HepG2 (cell line): Measurements from ENCODE around the gene RIMS3. TPM values are rescaled to one million over a fixed set of nuclear protein-coding genes. Genes with fewer than 3 reads are reported as not detected.

Source experiments
- ATAC-seq: fragments of 200-7000 bp; cut with Tn5 transposase; 3 replicates; pipeline ENCODE4 v1.9.1; 2020; ENCODE audit warnings: mild to moderate bottlenecking, moderate library complexity
- BruUV-seq: library from RNA; stranded (reverse); fragments of 400-500 nt; replicated peaks from 2 replicates; lab custom pipeline; 2021; lab: Mats Ljungman, UMichigan
- CTCF ChIA-PET: fragments of 300-600 bp; formaldehyde crosslinking; extraction: SDS; loops from one replicate; lab custom pipeline; 2021; ENCODE audit warnings: low total read pairs, inconsistent platforms, low intra/inter-chr PET ratio; lab: Yijun Ruan, JAX
- POLR2A ChIA-PET: fragments of 350-600 bp; sonication (Branson Sonifier 250); formaldehyde crosslinking; loops from one replicate; lab custom pipeline; 2020; ENCODE audit warnings: antibody characterized with exemption, inconsistent platforms; lab: Yijun Ruan, JAX
- DNase-seq: peaks from one replicate; pipeline ENCODE4 v3.0.0-alpha.2; 2015; ENCODE audit warnings: low spot score
- FAIRE-seq: peaks from 3 replicates; lab custom pipeline; 2011; peaks lifted over from hg19 to GRCh38; lab: Jason Lieb, UNC
- H2AFZ ChIP-seq: one replicate; pipeline ENCODE4 v1.6.1; 2011; ENCODE audit warnings: low read length, inconsistent platforms
- H3K27ac ChIP-seq: fragments of 300-600 bp; 3 replicates; pipeline ENCODE4 v1.8.0; 2011; ENCODE audit warnings: mixed run types, mild to moderate bottlenecking, mixed read lengths, low read length, inconsistent platforms; ENCODE audit not compliant: insufficient read depth; ENCODE audit errors: extremely low read length
- H3K27me3 ChIP-seq, 2 experiments: fragments of 200-600 bp in 1 of 2; 2 replicates in 1 of 2; 3 replicates in 1 of 2; pipeline versions ENCODE4 v1.6.0 to v1.8.0; 2011; ENCODE audit warnings: low read length in 2 of 2, mild to moderate bottlenecking in 2 of 2, moderate library complexity in 2 of 2, inconsistent platforms in 1 of 2; ENCODE audit not compliant: insufficient read depth in 2 of 2, control insufficient read depth in 1 of 2
- H3K36me3 ChIP-seq, 2 experiments: fragments of 200-600 bp in 1 of 2; replicated peaks in 1 of 2; 2 replicates in 1 of 2; 3 replicates in 1 of 2; pipeline versions ENCODE4 v1.5.1 to v1.8.0; 2011; ENCODE audit warnings: low read length in 2 of 2, inconsistent platforms in 1 of 2; ENCODE audit not compliant: insufficient read depth in 2 of 2, control insufficient read depth in 1 of 2
- H3K4me1 ChIP-seq: 2 replicates; pipeline ENCODE4 v1.5.1; 2012; ENCODE audit warnings: low read length, inconsistent platforms; ENCODE audit not compliant: insufficient read depth
- H3K4me2 ChIP-seq: 2 replicates; pipeline ENCODE4 v1.6.0; 2011; ENCODE audit warnings: low read depth, low read length, inconsistent platforms
- H3K4me3 ChIP-seq, 3 experiments: fragments of 200-600 bp in 1 of 3; sonication (generic), shearing (Covaris generic) in 1 of 3; replicated peaks in 1 of 3; 2 replicates each; pipeline ENCODE4 v1.5.1; 2011 to 2016; ENCODE audit warnings: low read length in 3 of 3, inconsistent platforms in 2 of 3, low read depth in 2 of 3, mild to moderate bottlenecking in 2 of 3, control low read depth in 1 of 3, mixed read lengths in 1 of 3; ENCODE audit not compliant: insufficient read depth in 1 of 3
- H3K79me2 ChIP-seq: one replicate; pipeline ENCODE4 v1.6.1; 2011; ENCODE audit warnings: low read length, inconsistent platforms; ENCODE audit not compliant: insufficient read depth
- H3K9ac ChIP-seq: 2 replicates; pipeline ENCODE4 v1.6.0; 2011; ENCODE audit warnings: mild to moderate bottlenecking, low read depth, low read length, inconsistent platforms; ENCODE audit not compliant: insufficient read depth
- H3K9me3 ChIP-seq: 2 replicates; pipeline ENCODE4 v1.5.1; 2012; ENCODE audit warnings: mild to moderate bottlenecking, low read length
- H4K20me1 ChIP-seq: 2 replicates; pipeline ENCODE4 v1.6.0; 2011; ENCODE audit warnings: inconsistent platforms, mild to moderate bottlenecking, low read length, moderate library complexity; ENCODE audit not compliant: insufficient read depth
- AGO2 ChIP-seq: fragments of 200-400 bp; formaldehyde crosslinking; optimal IDR thresholded peaks from 2 replicates; pipeline ENCODE3; 2017; ENCODE audit warnings: mild to moderate bottlenecking, low read depth, low read length, moderate library complexity
- CREBL2 ChIP-seq: sonication (generic); formaldehyde crosslinking; IDR thresholded peaks from 2 replicates; pipeline ENCODE4 v1.8.1; 2023; ENCODE audit warnings: missing genetic modification reagents, mild to moderate bottlenecking, borderline replicate concordance
- FOXA3 ChIP-seq: IDR thresholded peaks from 2 replicates; pipeline ENCODE4 v1.6.1; 2016; ENCODE audit warnings: missing genetic modification reagents, missing compliant biosample characterization
- MAFF ChIP-seq: IDR thresholded peaks from 2 replicates; pipeline ENCODE4 v1.6.1; 2011; ENCODE audit warnings: low read depth, low read length, improper control_type of control experiment
- MXD4 ChIP-seq: IDR thresholded peaks from 2 replicates; pipeline ENCODE4 v1.6.1; 2016; ENCODE audit warnings: mild to moderate bottlenecking, missing biosample characterization, missing genetic modification reagents
- RBAK ChIP-seq: sonication (generic); formaldehyde crosslinking; IDR thresholded peaks from 2 replicates; pipeline ENCODE4 v1.5.1; 2020; ENCODE audit warnings: mild to moderate bottlenecking, missing genetic modification reagents
- RNF219 ChIP-seq: sonication (generic); formaldehyde crosslinking; IDR thresholded peaks from 2 replicates; pipeline ENCODE4 v1.5.0; 2020; ENCODE audit warnings: mild to moderate bottlenecking, missing genetic modification reagents
- TCF7L2 ChIP-seq: IDR thresholded peaks from 2 replicates; pipeline ENCODE4 v1.6.1; 2011; ENCODE audit warnings: mild to moderate bottlenecking, low read depth, low read length, moderate library complexity
- ZFP36 ChIP-seq: fragments of 150-350 bp; IDR thresholded peaks from 2 replicates; pipeline ENCODE4 v1.6.1; 2018; ENCODE audit warnings: borderline replicate concordance, low read length, low read depth; ENCODE audit not compliant: partially characterized antibody
- ZMYM4 ChIP-seq: sonication (generic); formaldehyde crosslinking; IDR thresholded peaks from 2 replicates; pipeline ENCODE4 v1.8.1; 2023; ENCODE audit warnings: mild to moderate bottlenecking, missing genetic modification reagents
- ZNF326 ChIP-seq: sonication (generic); formaldehyde crosslinking; IDR thresholded peaks from 2 replicates; pipeline ENCODE4 v1.4.0; 2020; ENCODE audit warnings: missing genetic modification reagents, borderline replicate concordance
- ZNF484 ChIP-seq: sonication (generic); formaldehyde crosslinking; IDR thresholded peaks from 2 replicates; pipeline ENCODE4 v1.5.1; 2020; ENCODE audit warnings: mild to moderate bottlenecking, low read depth, missing genetic modification reagents, borderline replicate concordance
- ZNF501 ChIP-seq: sonication (generic); formaldehyde crosslinking; IDR thresholded peaks from 2 replicates; pipeline ENCODE4 v1.5.1; 2020; ENCODE audit warnings: mild to moderate bottlenecking, moderate library complexity, missing genetic modification reagents
- ZNF576 ChIP-seq: sonication (generic); formaldehyde crosslinking; IDR thresholded peaks from 2 replicates; pipeline ENCODE4 v1.4.0; 2020; ENCODE audit warnings: mild to moderate bottlenecking, missing genetic modification reagents
- ZNF780A ChIP-seq: sonication (generic); formaldehyde crosslinking; IDR thresholded peaks from 2 replicates; pipeline ENCODE4 v1.8.0; 2022; ENCODE audit warnings: mild to moderate bottlenecking, missing genetic modification reagents, moderate library complexity
- ZZZ3 ChIP-seq: sonication (generic); formaldehyde crosslinking; IDR thresholded peaks from 2 replicates; pipeline ENCODE4 v1.4.0; 2020; ENCODE audit warnings: missing genetic modification reagents, mild to moderate bottlenecking, borderline replicate concordance
- WGBS: methylation state at CpG from one replicate; pipeline ENCODE4 v1.1.6; 2017; ENCODE audit warnings: low lambda C conversion rate; 5-methylcytosine and 5-hydroxymethylcytosine counted together
- in situ Hi-C: cut with HindIII; loops from 2 replicates; pipeline ENCODE4 v1.10.0; 2017; ENCODE audit warnings: low pct_unique_long_range_greater_than_20kb; ENCODE audit not compliant: extremely low pct_ligation_motif_present
- intact Hi-C: fragments of 100-400 bp; cut with micrococcal nuclease; formaldehyde crosslinking; loops from one replicate; pipeline ENCODE4 v1.10.0; 2022; ENCODE audit not compliant: unreplicated experiment
- polyA plus RNA-seq, 8 experiments: library from polyadenylated mRNA; depleted of rRNA in 3 of 8; stranded (reverse) in 7 of 8; unstranded in 1 of 8; fragments of >200 nt; fragmentation: Illumina TruSeq in 4 of 8; extraction: Trizol in 4 of 8; gene quantifications; 2 replicates each; pipeline versions ENCODE4 v1.2.1 to v1.2.3, GENCODE V29; 2011 to 2016; ENCODE audit warnings: low read depth in 4 of 8, missing spikeins in 1 of 8, mixed read lengths in 1 of 8; ENCODE audit not compliant: insufficient read depth in 1 of 8
- total RNA-seq, 5 experiments: library from RNA; depleted of rRNA; stranded (reverse); fragments of >200 nt; fragmentation: Illumina TruSeq; extraction: Trizol; gene quantifications; 2 replicates each; pipeline ENCODE4 v1.2.3, GENCODE V29; 2016; ENCODE audit warnings: low read depth in 1 of 5

RIMS3 gene
- total and polyA plus RNA-seq, 2 of the 13 experiments (the other 11 are each of a cell fraction or from before 2014, with no cell fraction given): 2.1 to 5.4 TPM

GRCh38 chr1:40633931-40634376 is 31.5 kb downstream of the RIMS3 start:
- CTCF ChIA-PET: no interaction called here
- BruUV-seq: no TSS peak
- ATAC-seq (no peak), FAIRE-seq (no peak), DNase-seq (no peak)
- H3K79me2 ChIP-seq: no peaks in the 10 kb centered on the region
- H3K4me3 ChIP-seq: no peak overlapping the region
- H4K20me1 ChIP-seq: no peaks in the 10 kb centered on the region
- no peak for TF ChIP-seq RBAK
- no peak for TF ChIP-seq ZFP36
- no peak for TF ChIP-seq MXD4
- TF ChIP-seq ZNF484 (CRISPR knock-in tag): no peak
- no peak for TF ChIP-seq ZNF780A (CRISPR knock-in tag)
- no peak for TF ChIP-seq AGO2
- TF ChIP-seq ZNF576: no peak
- peaks cover 16% of the 10 kb centered on the region for H3K4me1 ChIP-seq
- no peak overlapping the region for H3K4me2 ChIP-seq
- no peaks in the 10 kb centered on the region for H3K9me3 ChIP-seq
- 86% methylated on average over 2 of the region's 2 CpGs for WGBS
- POLR2A ChIA-PET: no interaction called here
- intact Hi-C loops: no loop called here
- in situ Hi-C loops: no loop called here
- no peaks in the 10 kb centered on the region for H3K27me3 ChIP-seq
- no peak overlapping the region for H3K9ac ChIP-seq
- H3K36me3 ChIP-seq: no peaks in the 10 kb centered on the region
- no peak overlapping the region for H2AFZ ChIP-seq
- H3K27ac ChIP-seq: no peak overlapping the region

GRCh38 chr1:40633523-40633922 is 32.0 kb downstream of the RIMS3 start:
- DNase-seq (no peak), FAIRE-seq (no peak), ATAC-seq (no peak)
- no peaks in the 10 kb centered on the region for H4K20me1 ChIP-seq
- H3K4me3 ChIP-seq: no peak overlapping the region
- ChIA-PET POLR2A (no interaction called here), CTCF (no interaction called here)
- H2AFZ ChIP-seq: no peak overlapping the region
- in situ Hi-C loops: no loop called here
- H3K36me3 ChIP-seq: no peaks in the 10 kb centered on the region
- H3K79me2 ChIP-seq: no peaks in the 10 kb centered on the region
- no peak overlapping the region for H3K4me2 ChIP-seq
- intact Hi-C loops: no loop called here
- H3K27ac ChIP-seq: no peak overlapping the region
- no peak overlapping the region for H3K9ac ChIP-seq
- H3K9me3 ChIP-seq: no peaks in the 10 kb centered on the region
- H3K27me3 ChIP-seq: no peaks in the 10 kb centered on the region
- BruUV-seq: no TSS peak
- peaks cover 16% of the 10 kb centered on the region for H3K4me1 ChIP-seq
- TF ChIP-seq ZZZ3 (CRISPR knock-in tag) (no peak), ZMYM4 (CRISPR knock-in tag) (no peak), FOXA3 (CRISPR knock-in tag) (no peak), TCF7L2 (no peak), ZNF326 (CRISPR knock-in tag) (no peak), CREBL2 (CRISPR knock-in tag) (no peak), RNF219 (CRISPR knock-in tag) (no peak), MAFF (no peak), ZNF501 (CRISPR knock-in tag) (no peak)
